ENCODE results near the gene ABCG1. TPM values are rescaled to one million over a fixed set of nuclear protein-coding genes. Genes with fewer than 3 reads are reported as not detected.

ABCG1 gene
- total and polyA plus RNA-seq, 2 of the 4 experiments (the other 2 are of a cell fraction): 0.19 to 0.36 TPM

- TF ChIP-seq CEBPB (IDR thresholded peaks at IDR 0.05; ENCODE audit: low read depth, low read length): no peak
Observed at GRCh38 chr21:42201615-42202161, 17.3 kb upstream of the ABCG1 start (continued).

- intact Hi-C loops (cut with micrococcal nuclease): no loop called here
- Histone ChIP-seq H4K5ac (ENCODE audit: low read depth, low read length) (no peak overlapping the region), H2AFZ (replicated peaks; ENCODE audit: low read length, poor library complexity) (no peak overlapping the region), H3K56ac (ENCODE audit: extremely low read depth, insufficient read depth, low read length) (no peak overlapping the region), H2BK5ac (ENCODE audit: low read depth, low read length, poor library complexity, severe bottlenecking) (no peak overlapping the region), H3K18ac (ENCODE audit: low read depth, low read length) (no peak overlapping the region), H4K8ac (ENCODE audit: low read depth in 2 of 2, low read length in 2 of 2) (no peak overlapping the region), H2BK20ac (ENCODE audit: low read depth, low read length) (no peak overlapping the region), H3K27ac (ENCODE audit: insufficient read depth, low read length) (no peak overlapping the region), H3K9me1 (ENCODE audit: insufficient read depth, low read length) (peaks cover 2% of the 10 kb centered on the region; the same call in 1 of the 2 replicates), H3K14ac (replicated peaks; ENCODE audit: low read depth, low read length) (no peak overlapping the region), H3K4me1 (ENCODE audit: control insufficient read depth, insufficient read depth, low read length) (peaks cover 12% of the 10 kb centered on the region), H2AK9ac (replicated peaks; ENCODE audit: low read depth, low read length, poor library complexity) (no peak overlapping the region), H2BK15ac (ENCODE audit: low read depth, low read length) (no peak overlapping the region), H3K36me3 (ENCODE audit: control insufficient read depth, insufficient read depth, low read length) (no peaks in the 10 kb centered on the region), H3K4ac (ENCODE audit: low read depth, low read length) (no peak overlapping the region), H3K4me3 (ENCODE audit: insufficient read depth, low read depth, low read length) (no peak overlapping the region), H3K79me1 (ENCODE audit: low read depth in 1 of 2, low read length in 2 of 2) (no peaks in the 10 kb centered on the region), H2AK5ac (ENCODE audit: low read depth, low read length) (no peak overlapping the region), H3K9me3 (ENCODE audit: control insufficient read depth, insufficient read depth, low read length) (no peaks in the 10 kb centered on the region), H2BK120ac (ENCODE audit: low read depth, low read length) (no peak overlapping the region), H3K27me3 (ENCODE audit: control insufficient read depth, insufficient read depth, low read length) (peaks cover 10% of the 10 kb centered on the region; the same call in 1 of the 2 replicates), H3K23ac (ENCODE audit: low read depth, low read length) (no peak overlapping the region), H4K20me1 (ENCODE audit: insufficient read depth, low read length) (no peaks in the 10 kb centered on the region), H3K9ac (ENCODE audit: low read depth, low read length) (no peak overlapping the region), H4K91ac (ENCODE audit: insufficient read depth, low read depth, low read length) (no peak overlapping the region), H3K4me2 (ENCODE audit: low read depth, low read length) (no peak overlapping the region)
- in situ Hi-C loops (cut with MboI; ENCODE audit: low sequenced_read_pairs): no loop called here
- ATAC-seq (ENCODE audit: low read depth): no peak
- DNase-seq: no peak
- WGBS, 2 experiments (ENCODE audit: extremely low coverage in 2 of 2, insufficient read length in 1 of 2): 40% methylated on average over 1 of the region's 10 CpGs; no CpG with 5 or more reads in 1 of the 2 experiments
- TF ChIP-seq MAZ (IDR thresholded peaks at IDR 0.05; ENCODE audit: borderline replicate concordance, low read depth, low read length) (no peak), BHLHE40 (IDR thresholded peaks at IDR 0.05; ENCODE audit: low read depth, low read length) (no peak), CEBPB (IDR thresholded peaks at IDR 0.05; ENCODE audit: low read depth, low read length) (no peak), MXI1 (IDR thresholded peaks at IDR 0.05; ENCODE audit: borderline replicate concordance, low read depth, low read length) (no peak), USF2 (IDR thresholded peaks at IDR 0.05; ENCODE audit: low read depth, low read length) (no peak), MAFK (IDR thresholded peaks at IDR 0.05; ENCODE audit: low read depth, low read length) (no peak), SMC3 (IDR thresholded peaks at IDR 0.05; ENCODE audit: low read depth, low read length) (no peak), ELK1 (IDR thresholded peaks at IDR 0.05; ENCODE audit: borderline replicate concordance, low read depth, low read length) (no peak), FOS (IDR thresholded peaks at IDR 0.05; ENCODE audit: low read depth, low read length) (no peak), CHD1 (IDR thresholded peaks at IDR 0.05; ENCODE audit: low read depth, low read length) (no peak), RFX5 (IDR thresholded peaks at IDR 0.05; ENCODE audit: low read depth, low read length) (no peak)
- dilution Hi-C loops (cut with HindIII; ENCODE audit: low sequenced_read_pairs, unreplicated experiment): no loop called here
- CTCF ChIA-PET: no interaction called here
- BruUV-seq (replicated peaks): no TSS peak
- POLR2A ChIA-PET (ENCODE audit: unreplicated experiment): no interaction called here
Observed at GRCh38 chr21:42202321-42202720, 16.6 kb upstream of the ABCG1 start.
